Activated CD4-positive, alpha-beta memory T cell treated with anti-CD3 and anti-CD28 coated beads, Interleukin-2, amount 10 ng/mL, durations not matched to agents 7 days and 5 days (primary cell): ENCODE results near the gene GABRR1. TPM values are rescaled to one million over a fixed set of nuclear protein-coding genes. Genes with fewer than 3 reads are reported as not detected.
"Not testable (repeated sequence)": the region's sequence is repeated elsewhere in the genome, so short reads cannot be mapped to it uniquely, and the experiment has no call there.

Experiments used
- CTCF ChIA-PET: fragments of 350-600 bp; sonication (Branson Sonifier 250); formaldehyde crosslinking; loops from one replicate; lab custom pipeline; 2021; ENCODE audit warnings: antibody characterized with exemption, inconsistent platforms; lab: Charles Lee
- POLR2A ChIA-PET: fragments of 350-600 bp; sonication (Branson Sonifier 250); formaldehyde crosslinking; loops from one replicate; lab custom pipeline; 2021; ENCODE audit warnings: antibody characterized with exemption; lab: Charles Lee
- DNase-seq: peaks from one replicate; pipeline ENCODE4 v3.0.0-alpha.2; 2020
- H3K27ac Mint-ChIP-seq: one replicate; pipeline ENCODE4 v1.8.0; 2021; ENCODE audit warnings: mild to moderate bottlenecking, mixed read lengths
- H3K27me3 Mint-ChIP-seq: one replicate; pipeline ENCODE4 v1.8.0; 2021; ENCODE audit warnings: mixed read lengths
- H3K36me3 Mint-ChIP-seq: one replicate; pipeline ENCODE4 v1.8.0; 2021; ENCODE audit warnings: low read depth, mixed read lengths
- H3K4me1 Mint-ChIP-seq: one replicate; pipeline ENCODE4 v1.8.0; 2021; ENCODE audit warnings: mixed read lengths
- H3K4me3 Mint-ChIP-seq: one replicate; pipeline ENCODE4 v1.8.0; 2021; ENCODE audit warnings: mild to moderate bottlenecking, mixed read lengths
- H3K9me3 Mint-ChIP-seq: one replicate; pipeline ENCODE4 v1.8.0; 2021; ENCODE audit warnings: mixed read lengths
- total RNA-seq, 2 experiments: library from RNA; stranded (reverse); gene quantifications; one replicate each; pipeline ENCODE4 v1.2.3, GENCODE V29; 2021

Gene GABRR1
- total RNA-seq, 2 experiments from 2014 or later = not detected

DNA sequence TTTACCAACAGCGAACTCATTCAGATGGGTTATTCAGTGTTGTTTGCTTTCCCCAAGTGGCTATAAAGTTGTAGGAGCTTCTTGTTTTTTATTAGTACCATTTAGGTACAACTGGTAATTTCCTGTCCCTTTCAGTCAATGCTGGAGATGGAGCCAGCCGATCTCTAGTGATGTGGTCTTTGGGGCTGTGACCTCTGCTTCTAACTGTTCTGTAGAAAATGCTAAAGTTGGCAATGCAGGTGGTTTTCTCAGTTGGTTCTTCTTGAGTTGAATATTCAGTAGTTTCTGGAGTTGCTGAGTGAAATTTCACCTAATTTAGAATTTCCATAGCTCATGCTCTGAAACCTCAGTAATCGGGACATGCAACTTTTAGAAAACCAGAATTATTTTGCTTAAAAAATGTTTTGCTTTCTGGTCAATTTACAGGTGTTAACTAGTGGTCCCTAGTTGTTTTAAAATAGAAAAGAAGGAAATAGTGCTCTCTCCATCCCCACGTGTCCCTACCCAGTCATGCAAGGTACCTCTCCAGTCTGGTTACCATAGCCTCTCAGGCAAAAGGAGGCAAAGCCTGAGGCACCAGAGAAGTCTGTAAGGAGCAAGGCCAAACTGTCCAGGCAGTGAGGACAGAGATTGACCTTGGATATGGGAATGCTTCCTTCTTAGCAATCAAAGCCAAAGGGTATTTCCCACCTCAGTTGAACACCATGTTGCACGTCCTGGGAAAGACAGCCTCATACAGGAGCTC is 27.3 kb upstream of the GABRR1 start:
- CTCF ChIA-PET = interaction anchor here (1.0 to 2.7 kb wide), 2 partner anchors 165 to 261 kb away, joined by 5 to 15 read pairs; no protein-coding TSS in a partner anchor
- POLR2A ChIA-PET = interaction anchor here (0.9 kb wide), 1 partner anchor 9 kb away, joined by 3 read pairs; no protein-coding TSS in a partner anchor
- H3K36me3 Mint-ChIP-seq = no peaks in the 10 kb centered on the region
- H3K4me3 Mint-ChIP-seq = no peak overlapping the region
- H3K27ac Mint-ChIP-seq = no peak overlapping the region
- H3K27me3 Mint-ChIP-seq = peaks cover 19% of the 10 kb centered on the region
- peaks cover 6% of the 10 kb centered on the region for H3K4me1 Mint-ChIP-seq
- H3K9me3 Mint-ChIP-seq = no peaks in the 10 kb centered on the region
- DNase-seq = no peak

DNA sequence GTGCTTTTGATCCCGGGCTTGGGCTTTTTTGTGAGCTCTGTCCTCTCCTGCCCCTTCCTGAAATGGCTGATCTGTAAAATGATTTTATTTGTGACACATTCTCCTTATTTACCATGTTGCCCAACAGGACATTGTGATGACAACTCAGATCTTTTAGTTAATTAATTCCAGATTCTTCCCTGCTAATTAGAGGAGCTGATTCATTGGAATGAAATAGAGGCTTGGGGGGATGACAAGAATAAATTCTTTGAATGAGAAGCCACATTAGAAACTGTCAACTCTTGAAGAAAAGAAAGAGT is 26.1 kb upstream of the GABRR1 start:
- no peaks in the 10 kb centered on the region for H3K36me3 Mint-ChIP-seq
- no peaks in the 10 kb centered on the region for H3K9me3 Mint-ChIP-seq
- DNase-seq = no peak
- CTCF ChIA-PET = interaction anchor here (0.6 to 2.7 kb wide), 3 partner anchors 129 to 260 kb away, joined by 3 to 15 read pairs (median 5); no protein-coding TSS in a partner anchor
- H3K4me1 Mint-ChIP-seq = peaks cover 10% of the 10 kb centered on the region
- no peak overlapping the region for H3K27ac Mint-ChIP-seq
- H3K4me3 Mint-ChIP-seq = no peak overlapping the region
- H3K27me3 Mint-ChIP-seq = peaks cover 18% of the 10 kb centered on the region
- POLR2A ChIA-PET = no interaction called here

DNA sequence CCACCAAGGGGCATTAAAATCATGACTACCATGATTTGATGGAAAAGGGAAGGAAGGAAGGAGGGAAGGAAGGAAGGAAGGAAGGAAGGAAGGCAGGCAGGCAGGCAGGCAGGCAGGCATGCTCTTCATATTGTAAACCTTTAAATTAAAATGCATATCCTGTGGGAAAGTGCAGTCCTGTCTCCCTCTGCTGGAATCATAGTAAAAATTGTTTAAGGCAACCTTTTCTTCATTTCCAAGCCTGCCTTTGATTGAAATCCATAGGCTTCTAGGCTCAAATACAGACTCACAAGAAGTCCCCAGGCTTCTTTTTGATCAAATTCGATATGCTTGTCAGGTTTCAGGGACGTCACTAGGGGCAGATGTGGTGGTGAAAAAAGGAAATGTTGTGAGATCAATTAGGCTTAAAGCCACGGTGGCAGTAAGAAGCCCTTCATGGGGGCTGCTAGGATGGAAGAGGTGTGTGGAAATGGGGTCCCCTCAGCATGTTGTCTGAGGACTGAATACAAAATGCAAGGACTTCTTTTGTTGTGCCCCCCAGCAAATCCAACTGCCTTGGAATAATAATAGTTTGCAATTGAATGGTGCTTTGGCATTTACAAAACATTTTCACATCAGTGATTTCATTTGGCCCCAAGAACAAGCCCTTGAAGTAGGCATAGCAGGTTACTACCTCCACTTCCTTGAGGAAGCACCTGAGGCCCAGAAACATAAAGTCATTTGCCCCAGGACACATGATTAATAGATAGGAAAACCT is 25.6 kb upstream of the GABRR1 start:
- Mint-ChIP-seq H3K36me3 (no peaks in the 10 kb centered on the region), H3K4me1 (peaks cover 10% of the 10 kb centered on the region), H3K4me3 (no peak overlapping the region), H3K27ac (no peak overlapping the region), H3K27me3 (peaks cover 20% of the 10 kb centered on the region), H3K9me3 (no peaks in the 10 kb centered on the region)
- no peak for DNase-seq
- POLR2A ChIA-PET = no interaction called here
- CTCF ChIA-PET = interaction anchor here (1.9 to 2.7 kb wide), 2 partner anchors 260 kb away, joined by 15 to 17 read pairs; no protein-coding TSS in a partner anchor

DNA sequence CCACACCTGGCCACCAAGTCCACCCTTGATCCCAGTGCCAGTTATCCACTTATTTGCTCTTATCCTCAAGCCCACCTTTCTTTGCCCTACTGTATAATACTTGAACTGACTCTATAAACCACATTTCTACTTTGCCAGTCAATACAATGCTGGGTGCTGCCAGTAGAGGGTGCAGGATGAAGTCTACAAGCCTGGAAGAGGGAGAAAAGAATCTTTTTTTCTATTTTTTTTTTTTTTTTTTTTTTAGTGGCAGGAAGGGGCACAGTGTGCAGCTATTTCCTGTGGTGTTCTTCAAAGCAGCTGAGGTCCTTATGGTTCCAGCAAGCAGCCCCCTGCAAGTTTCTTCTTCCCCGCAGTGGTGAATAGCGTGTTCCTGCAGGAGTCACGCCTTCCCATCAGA is 22.2 kb upstream of the GABRR1 start:
- POLR2A ChIA-PET = no interaction called here
- DNase-seq = peak; percentile 56
- H3K9me3 Mint-ChIP-seq = peaks cover 4% of the 10 kb centered on the region
- H3K27ac Mint-ChIP-seq = no peak overlapping the region
- H3K36me3 Mint-ChIP-seq = no peaks in the 10 kb centered on the region
- CTCF ChIA-PET = interaction anchor here (0.7 to 1.6 kb wide), 5 partner anchors 133 to 392 kb away, joined by 3 to 5 read pairs (median 5); no protein-coding TSS in a partner anchor
- no peak overlapping the region for H3K4me3 Mint-ChIP-seq
- H3K27me3 Mint-ChIP-seq = peaks cover 24% of the 10 kb centered on the region
- peaks cover 10% of the 10 kb centered on the region for H3K4me1 Mint-ChIP-seq

DNA sequence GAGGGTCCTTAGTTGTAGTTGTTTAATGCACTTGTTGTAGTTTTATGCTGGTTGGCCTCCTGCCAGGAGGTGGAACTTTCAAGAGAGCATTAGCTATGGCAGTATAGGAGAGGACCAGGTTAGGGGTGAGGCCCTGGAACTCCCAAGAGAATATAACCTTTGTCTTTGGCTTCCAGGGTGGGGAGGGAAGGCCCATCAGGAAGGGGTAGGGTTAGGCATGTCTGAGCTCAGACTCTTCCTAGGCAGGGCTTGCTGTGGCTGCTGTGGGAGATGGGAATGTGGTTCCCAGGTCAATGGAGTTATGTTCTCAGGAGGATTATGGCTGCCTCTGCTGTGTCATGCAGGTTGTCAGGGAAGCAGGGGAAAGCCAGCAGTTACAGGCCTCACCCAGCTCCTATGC is 20.0 kb upstream of the GABRR1 start:
- DNase-seq = no peak
- H3K4me3 Mint-ChIP-seq = no peak overlapping the region
- H3K27ac Mint-ChIP-seq = no peak overlapping the region
- H3K27me3 Mint-ChIP-seq = peaks cover 40% of the 10 kb centered on the region
- H3K4me1 Mint-ChIP-seq = peaks cover 14% of the 10 kb centered on the region
- POLR2A ChIA-PET = no interaction called here
- no peaks in the 10 kb centered on the region for H3K36me3 Mint-ChIP-seq
- CTCF ChIA-PET = no interaction called here
- peaks cover 4% of the 10 kb centered on the region for H3K9me3 Mint-ChIP-seq

DNA sequence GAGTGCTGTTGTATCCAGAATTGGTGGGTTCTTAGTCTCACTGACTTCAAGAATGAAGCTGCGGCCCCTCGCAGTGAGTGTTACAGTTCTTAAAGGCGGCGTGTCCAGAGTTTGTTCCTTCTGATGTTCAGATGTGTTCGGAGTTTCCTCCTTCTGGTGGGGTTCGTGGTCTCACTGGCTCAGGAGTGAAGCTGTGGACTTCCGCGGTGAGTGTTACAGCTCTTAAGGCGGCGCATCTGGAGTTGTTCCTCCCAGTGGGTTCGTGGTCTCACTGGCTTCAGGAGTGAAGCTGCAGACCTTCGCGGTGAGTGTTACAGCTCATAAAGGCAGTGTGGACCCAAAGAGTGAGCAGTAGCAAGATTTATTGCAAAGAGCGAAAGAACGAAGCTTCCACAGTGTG is 16.4 kb upstream of the GABRR1 start:
- Mint-ChIP-seq H3K4me3 (peak overlapping the region; percentile 26), H3K27me3 (peaks cover 45% of the 10 kb centered on the region)
- H3K36me3 Mint-ChIP-seq, H3K4me1 Mint-ChIP-seq, CTCF ChIA-PET, DNase-seq, POLR2A ChIA-PET, H3K27ac Mint-ChIP-seq, H3K9me3 Mint-ChIP-seq: not testable (repeated sequence)

DNA sequence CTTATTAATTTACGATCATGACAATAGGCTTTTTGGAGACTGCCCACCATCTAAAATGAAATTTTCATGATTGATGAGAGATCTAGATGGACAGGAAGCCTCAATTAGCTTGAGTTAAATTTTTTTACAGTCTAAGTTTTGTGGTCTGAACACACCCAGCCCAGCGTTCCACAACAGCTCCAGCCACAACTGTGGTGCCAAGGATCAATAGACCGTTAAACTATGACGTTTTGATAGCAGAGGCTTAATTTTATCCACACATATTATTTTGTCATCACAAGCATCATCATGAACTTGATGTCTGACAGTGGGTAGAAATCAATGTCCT is 5.5 kb upstream of the GABRR1 start:
- CTCF ChIA-PET = no interaction called here
- H3K9me3 Mint-ChIP-seq = no peaks in the 10 kb centered on the region

DNA sequence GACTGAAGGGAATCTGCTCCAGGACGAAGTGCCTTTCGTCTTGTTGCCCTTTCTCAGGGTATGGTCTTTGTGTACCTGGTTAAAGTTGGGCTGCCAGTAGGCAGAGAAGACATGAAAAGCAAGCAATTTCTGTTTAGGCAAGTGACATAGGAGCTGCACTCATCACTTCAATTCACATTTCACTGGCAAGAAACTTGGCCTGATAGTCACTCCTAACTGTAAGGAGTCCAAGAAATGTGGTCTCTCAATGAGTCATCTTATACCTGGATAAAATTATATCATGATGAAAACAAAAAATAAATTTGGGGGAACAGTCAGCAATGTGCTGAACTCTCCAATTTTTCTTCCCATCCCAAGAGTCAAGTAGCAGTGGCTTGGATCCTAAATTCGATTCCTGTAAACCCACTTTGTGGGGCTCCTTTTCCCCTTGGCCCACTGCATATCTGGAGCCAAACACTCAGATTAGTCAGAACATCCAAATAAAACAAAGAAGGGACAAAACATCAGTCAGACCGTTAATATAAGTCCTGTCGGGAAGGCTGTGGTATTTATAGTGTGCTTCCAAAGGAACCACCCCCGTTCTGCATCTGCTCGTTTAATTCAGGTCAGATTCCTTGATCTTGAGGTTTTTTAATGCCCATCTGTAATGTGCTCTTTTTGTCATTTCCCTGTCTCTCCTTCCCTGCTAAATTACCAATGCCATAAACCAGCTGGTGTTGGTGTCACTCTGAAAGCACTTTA is 5.0 kb upstream of the GABRR1 start:
- CTCF ChIA-PET = no interaction called here
- H3K4me1 Mint-ChIP-seq = no peaks in the 10 kb centered on the region
- no peak for DNase-seq
- H3K4me3 Mint-ChIP-seq = no peak overlapping the region
- POLR2A ChIA-PET = no interaction called here
- H3K36me3 Mint-ChIP-seq = no peaks in the 10 kb centered on the region
- no peaks in the 10 kb centered on the region for H3K9me3 Mint-ChIP-seq
- H3K27ac Mint-ChIP-seq = no peak overlapping the region
- peaks cover 17% of the 10 kb centered on the region for H3K27me3 Mint-ChIP-seq

More for the DNA sequence above, 5.5 kb upstream of the GABRR1 start:
- no peak overlapping the region for H3K4me3 Mint-ChIP-seq
- POLR2A ChIA-PET = no interaction called here
- no peaks in the 10 kb centered on the region for H3K4me1 Mint-ChIP-seq
- H3K36me3 Mint-ChIP-seq = no peaks in the 10 kb centered on the region
- peaks cover 13% of the 10 kb centered on the region for H3K27me3 Mint-ChIP-seq
- no peak for DNase-seq
- H3K27ac Mint-ChIP-seq = no peak overlapping the region

DNA sequence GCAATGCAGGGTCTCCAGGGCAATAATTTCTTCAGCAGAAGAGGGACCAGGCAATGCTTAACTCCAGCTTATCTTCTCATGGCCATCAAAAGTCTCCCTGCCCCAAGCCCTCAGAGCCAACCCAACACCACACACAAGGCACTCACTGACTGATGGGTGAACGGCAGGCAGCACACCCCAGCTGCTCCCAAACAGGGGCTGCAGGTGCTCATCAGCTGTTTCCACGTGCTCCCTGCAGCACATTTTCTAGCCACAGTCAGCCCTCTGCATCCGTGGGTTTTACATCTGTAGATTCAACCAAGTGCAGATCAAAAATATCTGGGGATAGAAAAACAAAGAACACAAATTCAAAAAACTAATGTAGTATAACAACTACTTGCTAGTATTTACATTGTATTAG is 4.0 kb upstream of the GABRR1 start:
- Mint-ChIP-seq H3K27ac (no peak overlapping the region), H3K36me3 (no peaks in the 10 kb centered on the region), H3K9me3 (no peaks in the 10 kb centered on the region), H3K4me3 (no peak overlapping the region), H3K27me3 (peaks cover 19% of the 10 kb centered on the region), H3K4me1 (no peaks in the 10 kb centered on the region)
- no peak for DNase-seq
- ChIA-PET POLR2A (no interaction called here), CTCF (no interaction called here)

DNA sequence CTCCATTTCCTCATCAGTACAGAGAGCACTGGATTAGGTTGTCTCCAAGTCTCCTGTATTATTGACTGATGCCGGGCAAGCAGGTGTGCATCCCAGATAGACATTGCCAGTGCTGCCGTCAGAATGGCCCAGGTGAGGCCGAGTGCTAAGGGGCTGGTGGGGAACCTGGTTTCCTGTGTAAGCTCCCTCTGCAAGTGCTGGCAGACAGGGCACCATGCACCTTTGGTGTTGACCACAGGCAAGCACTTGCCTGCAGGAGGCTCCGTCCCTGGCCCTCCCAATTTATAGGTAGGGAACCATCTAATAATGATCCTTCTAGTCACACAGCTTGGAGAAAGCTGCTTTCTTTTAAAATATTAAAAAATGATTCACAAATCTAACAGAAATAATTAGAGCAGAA is 747 bp downstream of the GABRR1 start:
- Mint-ChIP-seq H3K36me3 (no peaks in the 10 kb centered on the region), H3K27me3 (peaks cover 35% of the 10 kb centered on the region), H3K4me3 (no peak overlapping the region), H3K27ac (no peak overlapping the region), H3K4me1 (no peaks in the 10 kb centered on the region), H3K9me3 (no peaks in the 10 kb centered on the region)
- DNase-seq = no peak
- POLR2A ChIA-PET = interaction anchor here (1.1 kb wide), 1 partner anchor 9 kb away, joined by 3 read pairs; no protein-coding TSS in a partner anchor
- CTCF ChIA-PET = no interaction called here

DNA sequence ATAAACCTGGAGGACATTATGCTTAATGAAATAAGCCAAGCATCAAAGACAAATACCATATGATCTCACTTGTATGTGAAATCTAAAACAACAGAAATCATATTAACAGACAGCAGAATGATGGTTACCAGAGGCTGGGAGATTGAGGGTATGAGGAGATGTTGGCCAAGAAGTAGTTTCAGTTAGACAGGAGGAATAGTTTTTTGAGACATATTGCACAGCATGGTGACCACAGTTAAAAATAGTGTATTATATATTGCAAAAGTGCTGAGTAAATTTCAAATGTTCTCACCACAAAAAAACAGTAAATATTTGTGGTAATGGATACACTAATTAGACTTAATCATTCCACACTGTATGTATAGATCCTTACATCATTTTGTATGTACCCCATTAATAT is 1.8 kb downstream of the GABRR1 start:
- POLR2A ChIA-PET = interaction anchor here (1.1 kb wide), 1 partner anchor 8 kb away, joined by 3 read pairs; no protein-coding TSS in a partner anchor
- Mint-ChIP-seq H3K27me3 (peaks cover 38% of the 10 kb centered on the region), H3K4me1 (no peaks in the 10 kb centered on the region), H3K36me3 (no peaks in the 10 kb centered on the region), H3K9me3 (no peaks in the 10 kb centered on the region), H3K27ac (no peak overlapping the region), H3K4me3 (no peak overlapping the region)
- CTCF ChIA-PET = no interaction called here
- DNase-seq = no peak

DNA sequence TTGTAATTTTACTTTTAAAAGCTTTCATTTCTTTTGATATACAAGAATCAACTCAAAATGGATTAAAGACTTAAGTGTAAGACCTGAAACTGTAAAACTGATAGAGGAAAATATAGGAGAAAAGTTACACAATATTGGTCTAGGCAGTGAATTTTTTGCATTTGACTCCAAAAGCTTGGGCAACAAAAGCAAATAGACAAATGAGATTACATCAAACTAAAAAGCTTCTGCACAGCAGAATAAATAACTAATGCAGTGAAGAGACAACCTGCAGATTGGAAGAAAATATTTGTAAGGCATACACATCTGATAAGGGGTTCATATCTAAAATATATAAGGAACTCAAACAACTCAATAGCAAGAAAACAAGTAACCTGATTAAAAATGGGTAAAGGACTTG is 3.0 kb downstream of the GABRR1 start:
- Mint-ChIP-seq H3K4me3 (no peak overlapping the region), H3K36me3 (no peaks in the 10 kb centered on the region), H3K27me3 (peaks cover 36% of the 10 kb centered on the region)

DNA sequence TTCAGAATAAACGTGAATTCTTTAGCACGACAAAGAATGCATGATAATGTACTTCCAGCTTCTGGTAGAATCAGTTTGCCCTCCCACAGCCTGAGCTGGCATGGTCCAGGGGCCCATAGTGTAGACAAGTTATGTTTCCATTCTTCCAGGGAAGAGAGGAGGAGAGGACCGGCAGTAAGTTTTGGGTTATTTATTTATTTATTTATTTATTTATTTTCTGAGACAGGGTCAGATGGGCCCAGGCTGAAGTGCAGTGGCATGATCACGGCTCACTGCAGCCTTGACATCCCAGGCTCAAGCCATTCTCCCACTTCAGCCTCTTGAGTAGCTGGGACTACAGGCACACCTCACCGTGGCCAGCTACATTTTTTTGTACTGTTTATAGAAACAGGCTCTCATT is 4.7 kb downstream of the GABRR1 start:
- Mint-ChIP-seq H3K9me3 (no peaks in the 10 kb centered on the region), H3K27ac (no peak overlapping the region), H3K36me3 (no peaks in the 10 kb centered on the region), H3K4me3 (no peak overlapping the region), H3K4me1 (no peaks in the 10 kb centered on the region), H3K27me3 (peaks cover 30% of the 10 kb centered on the region)
- ChIA-PET CTCF (no interaction called here), POLR2A (no interaction called here)
- DNase-seq = no peak

More for the DNA sequence above, 3.0 kb downstream of the GABRR1 start:
- Mint-ChIP-seq H3K9me3 (no peaks in the 10 kb centered on the region), H3K27ac (no peak overlapping the region), H3K4me1 (no peaks in the 10 kb centered on the region)
- DNase-seq = no peak
- ChIA-PET POLR2A (no interaction called here), CTCF (no interaction called here)
